ENCODE results near the gene TSPAN2.

Gene TSPAN2

DNA sequence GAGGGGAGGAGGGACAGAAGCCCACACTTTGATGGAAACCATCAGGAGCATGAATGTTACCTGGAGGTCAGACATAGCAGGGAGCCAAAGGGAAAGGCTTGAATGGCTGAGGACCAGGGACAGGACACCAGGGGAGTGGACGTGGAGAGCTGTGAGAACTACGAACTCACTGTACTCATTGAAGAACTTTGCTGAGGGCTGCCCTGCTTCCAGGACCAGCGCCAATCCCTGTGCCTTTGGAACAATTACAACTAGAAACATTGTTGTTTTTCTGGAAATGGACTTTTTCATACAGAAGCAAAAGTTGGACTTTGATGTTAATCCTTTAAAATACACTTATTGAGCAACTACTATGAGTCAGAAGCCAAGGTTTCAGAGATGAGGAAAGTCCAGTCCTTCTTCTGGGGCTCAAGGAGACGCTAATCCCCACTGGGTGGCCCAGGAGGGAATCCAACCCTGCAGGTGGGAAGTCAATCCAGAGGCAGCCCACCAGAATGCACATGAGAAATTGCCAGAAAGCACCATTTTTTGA, 12.9 kb downstream of the TSPAN2 start:
- no peak for DNase-seq (ENCODE audit: low read depth in 3 of 3, low spot score in 1 of 3)

- no peak for DNase-seq (ENCODE audit: low read depth in 3 of 3, low spot score in 1 of 3)
Observed at GRCh38 chr1:115074839-115075534, 14.3 kb downstream of the TSPAN2 start.

- DNase-seq (ENCODE audit: low read depth in 3 of 3, low spot score in 1 of 3), result no peak
Observed at GRCh38 chr1:115073298-115074087, 15.8 kb downstream of the TSPAN2 start.

- DNase-seq (ENCODE audit: low read depth in 3 of 3, low spot score in 1 of 3), result no peak
Observed at GRCh38 chr1:115071012-115071664, 18.2 kb downstream of the TSPAN2 start.

- no peak for DNase-seq (ENCODE audit: low read depth in 3 of 3, low spot score in 1 of 3)
Observed at GRCh38 chr1:115069659-115070308, 19.5 kb downstream of the TSPAN2 start.

GRCh38 chr1:115068826-115069585, 20.3 kb downstream of the TSPAN2 start:
- DNase-seq (ENCODE audit: low read depth in 3 of 3, low spot score in 1 of 3), result no peak

GRCh38 chr1:115067161-115067859, 22.0 kb downstream of the TSPAN2 start:
- DNase-seq (ENCODE audit: low read depth in 3 of 3, low spot score in 1 of 3), result no peak

DNA sequence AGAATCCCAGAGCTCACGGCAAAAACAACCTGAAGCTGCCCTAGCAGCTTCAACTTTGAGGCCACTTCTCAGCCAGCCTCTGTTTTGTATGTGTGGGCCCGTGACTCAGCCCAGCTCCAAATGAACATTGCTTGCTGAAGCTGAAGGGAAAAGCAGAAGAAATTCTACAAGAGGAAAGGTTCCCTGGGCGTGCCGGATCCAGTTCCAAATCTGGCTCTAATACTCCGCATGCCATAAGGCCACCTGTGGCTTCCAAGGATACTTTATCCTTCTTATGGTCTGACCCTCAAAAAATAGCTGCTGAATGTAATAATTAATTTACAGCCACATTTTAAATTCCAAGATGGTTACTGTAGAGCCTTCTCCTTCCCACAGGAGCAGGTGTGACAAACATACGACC, 24.3 kb downstream of the TSPAN2 start:
- no peak for DNase-seq (ENCODE audit: low read depth in 3 of 3, low spot score in 1 of 3)

GRCh38 chr1:115064461-115064860, 24.8 kb downstream of the TSPAN2 start:
- DNase-seq (ENCODE audit: low read depth in 3 of 3, low spot score in 1 of 3), result no peak

DNA sequence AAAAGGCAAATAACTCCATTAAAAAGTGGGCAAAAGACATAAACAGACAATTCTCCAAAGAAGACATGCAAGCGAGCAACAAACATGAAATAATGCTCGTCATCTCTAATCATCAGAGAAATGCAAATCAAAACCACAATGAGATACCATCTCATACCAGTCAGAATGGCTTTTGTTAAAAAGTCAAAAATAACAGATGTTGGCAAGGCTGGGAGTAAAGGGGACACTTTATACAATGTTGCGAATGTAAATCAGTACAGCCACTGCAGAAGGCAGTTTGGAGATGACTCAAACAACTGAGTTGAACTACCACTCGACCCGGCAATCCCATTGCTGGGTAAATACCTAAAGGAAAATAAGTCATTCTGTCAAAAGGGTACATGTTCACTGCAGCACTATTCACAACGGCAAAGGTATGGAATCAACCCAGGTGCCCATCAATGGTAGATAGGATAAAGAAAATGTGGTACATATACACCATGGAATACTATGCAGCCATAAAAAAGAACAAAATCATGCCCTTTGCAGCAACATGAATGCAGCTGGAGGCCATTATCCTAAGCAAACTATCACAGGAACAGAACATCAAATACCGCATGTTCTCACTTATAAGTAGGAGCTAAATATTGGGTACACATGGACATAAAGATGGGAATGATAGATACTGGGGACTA, 25.9 kb downstream of the TSPAN2 start:
- no peak for DNase-seq (ENCODE audit: low read depth in 3 of 3, low spot score in 1 of 3)

DNA sequence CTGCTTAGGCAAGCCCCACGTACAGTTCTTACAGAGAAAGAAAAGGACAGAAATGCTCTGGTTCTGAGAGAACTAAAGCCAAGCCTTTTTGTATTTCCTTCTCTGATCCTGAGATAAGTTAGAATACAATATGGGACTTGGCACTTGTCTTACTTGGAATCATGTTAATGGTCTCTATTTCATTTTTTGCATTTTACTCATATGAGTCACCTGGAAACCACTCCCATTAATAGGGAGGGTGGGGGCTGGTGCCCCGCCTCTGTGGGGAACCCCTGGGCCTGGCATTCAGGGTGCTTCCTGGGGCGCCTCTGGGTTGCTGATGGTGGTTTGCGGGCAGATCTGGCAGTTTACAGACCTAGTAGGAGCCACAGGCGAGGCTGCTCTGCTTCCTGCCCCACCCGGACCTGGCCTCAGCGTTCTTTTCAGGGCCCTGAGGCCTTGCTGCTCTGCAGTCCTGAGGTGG, 26.7 kb downstream of the TSPAN2 start:
- DNase-seq (ENCODE audit: low read depth in 3 of 3, low spot score in 1 of 3), result peak; percentile 59 to 89 (median 83)

DNA sequence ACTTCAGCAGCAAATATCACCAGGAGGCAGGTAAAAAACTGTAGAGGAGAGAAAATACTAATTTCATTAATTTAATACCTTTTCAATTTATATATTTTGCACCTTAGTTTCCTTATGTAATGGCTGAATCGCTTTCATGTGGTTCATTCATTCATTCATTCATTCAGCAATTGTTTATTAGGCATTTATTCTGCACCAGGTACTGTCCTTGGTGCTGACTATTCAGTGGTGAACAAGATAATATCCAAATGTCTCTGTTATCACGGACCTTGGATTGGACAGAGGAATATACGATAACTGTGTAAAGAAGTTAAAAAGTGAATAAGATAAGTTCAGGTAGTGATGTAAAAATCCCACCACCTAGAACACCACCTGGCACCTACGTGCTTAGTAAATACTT, 28.8 kb downstream of the TSPAN2 start:
- no peak for DNase-seq (ENCODE audit: low read depth in 3 of 3, low spot score in 1 of 3)

DNA sequence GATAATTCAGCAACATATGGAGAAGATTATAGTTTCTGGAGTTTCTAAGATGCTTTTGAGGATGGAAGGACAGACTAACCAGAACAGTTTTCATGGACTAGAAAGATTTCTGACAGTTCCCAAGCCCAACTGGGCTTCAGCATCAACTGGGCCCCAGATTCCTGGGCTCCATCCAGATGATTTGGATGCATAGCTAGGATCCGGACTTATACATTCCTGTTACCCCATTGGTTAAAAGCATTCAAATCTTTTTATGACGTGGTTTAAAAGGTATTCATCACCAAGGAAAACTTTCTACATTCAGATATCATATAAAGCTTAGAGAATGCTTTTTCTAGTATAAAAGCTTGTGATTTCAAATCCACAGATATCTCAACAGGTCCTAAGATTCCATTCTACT, 30.0 kb downstream of the TSPAN2 start:
- no peak for DNase-seq (ENCODE audit: low read depth in 3 of 3, low spot score in 1 of 3)

GRCh38 chr1:115057661-115058254, 31.5 kb downstream of the TSPAN2 start:
- no peak for DNase-seq (ENCODE audit: low read depth in 3 of 3, low spot score in 1 of 3)

DNA sequence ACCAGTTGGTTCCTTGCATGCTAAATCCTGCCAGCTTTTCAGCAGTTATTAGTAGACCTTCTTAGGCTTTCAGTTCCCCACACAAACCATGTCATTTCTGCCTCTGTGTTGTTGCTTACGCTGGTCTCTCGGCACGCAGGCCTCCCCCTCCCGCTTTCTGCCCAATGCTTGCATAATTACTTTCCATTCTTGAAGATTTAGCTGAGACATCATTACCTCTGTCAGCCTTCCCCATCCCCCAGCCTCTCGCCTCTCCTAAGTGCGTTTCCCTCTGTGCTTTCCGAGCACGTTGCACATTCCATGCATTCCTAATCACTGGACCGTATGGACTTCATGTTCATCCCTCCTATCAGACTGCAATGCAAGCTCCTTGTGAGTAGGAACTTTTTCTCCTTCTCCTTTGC, 32.9 kb downstream of the TSPAN2 start:
- DNase-seq (ENCODE audit: low read depth in 3 of 3, low spot score in 1 of 3), result no peak

GRCh38 chr1:115052454-115053083, 36.7 kb downstream of the TSPAN2 start:
- peak; percentile 16 to 33 (median 25) for DNase-seq (ENCODE audit: low read depth in 3 of 3, low spot score in 1 of 3)

DNA sequence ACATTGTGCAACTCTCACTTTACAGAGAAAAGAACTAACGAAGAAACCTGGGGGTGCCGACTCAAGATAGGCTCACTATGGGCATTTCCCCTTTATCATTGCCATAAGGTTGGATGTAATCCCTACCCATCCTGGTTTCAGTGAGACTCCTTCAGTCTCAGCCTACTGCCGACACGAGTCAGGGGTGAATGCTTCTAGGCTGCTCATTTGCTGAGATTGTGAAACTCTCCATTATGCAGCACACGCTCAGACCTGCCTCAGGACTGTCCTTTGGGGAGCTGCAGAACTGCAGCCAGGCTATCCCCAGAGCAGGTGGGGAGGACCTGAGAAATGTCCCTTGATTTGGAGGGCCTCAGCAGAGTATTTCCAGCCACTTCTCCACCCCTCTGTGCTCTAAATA, 37.5 kb downstream of the TSPAN2 start:
- DNase-seq (ENCODE audit: low read depth in 3 of 3, low spot score in 1 of 3), result no peak

GRCh38 chr1:115046751-115047150, 42.6 kb downstream of the TSPAN2 start:
- no peak for DNase-seq (ENCODE audit: low read depth in 3 of 3, low spot score in 1 of 3)
